Upper lobe of right lung (tissue), 1 donor: ENCODE results near the gene GCK. TPM values are rescaled to one million over a fixed set of nuclear protein-coding genes. Genes with fewer than 3 reads are reported as not detected.
"Not testable (repeated sequence)": the region's sequence is repeated elsewhere in the genome, so short reads cannot be mapped to it uniquely, and the experiment has no call there.

Source experiments
- ATAC-seq: fragments of 200-7000 bp; cut with Tn5 transposase; one replicate; pipeline ENCODE4 v1.9.1; 2020; ENCODE audit warnings: mild to moderate bottlenecking, moderate library complexity
- DNase-seq: peaks from one replicate; pipeline ENCODE4 v3.0.0-alpha.2; 2020
- H3K27ac ChIP-seq: fragments of 200-600 bp; one replicate; pipeline ENCODE4 v1.8.0; 2022
- H3K27me3 ChIP-seq: fragments of 200-600 bp; one replicate; pipeline ENCODE4 v1.8.0; 2022; ENCODE audit warnings: mild to moderate bottlenecking
- H3K36me3 ChIP-seq: fragments of 200-600 bp; one replicate; pipeline ENCODE4 v1.8.0; 2022
- H3K4me1 ChIP-seq: fragments of 200-600 bp; one replicate; pipeline ENCODE4 v1.8.0; 2022
- H3K4me3 ChIP-seq: fragments of 200-600 bp; one replicate; pipeline ENCODE4 v1.8.0; 2022; ENCODE audit warnings: mild to moderate bottlenecking
- H3K9me3 ChIP-seq: fragments of 200-600 bp; one replicate; pipeline ENCODE4 v1.8.0; 2022
- intact Hi-C: fragments of 100-400 bp; cut with DNase I; formaldehyde crosslinking; loops from one replicate; pipeline ENCODE4 v1.11.0; 2022
- total RNA-seq: library from RNA; stranded (reverse); fragmentation: NEBNext Ultra II Directional; extraction: Animal tissue kit (Norgen Biotek cat#: 25700); gene quantifications from one replicate; pipeline ENCODE4 v1.2.1, GENCODE V29; 2021
- TF ChIP-seq, protein P1 (sequence below): fragments of 200-600 bp; IDR thresholded peaks from one replicate; pipeline ENCODE4 v1.8.0; 2022; ENCODE audit warnings: antibody characterized with exemption
- donor health status: DM: no; HTN: yes; CAD: no; lungs with severe emphysema.

Gene GCK
- total RNA-seq, 1 donor from 2014 or later: 0.23 TPM

GRCh38 chr7:44128721-44129582, 60.3 kb downstream of the GCK start:
- Histone ChIP-seq H3K27me3 (no peaks in the 10 kb centered on the region), H3K4me3 (no peak overlapping the region), H3K4me1 (no peaks in the 10 kb centered on the region), H3K27ac (no peak overlapping the region), H3K36me3 (no peaks in the 10 kb centered on the region), H3K9me3 (no peaks in the 10 kb centered on the region)
- DNase-seq (no peak), ATAC-seq (peak; percentile 17)
- intact Hi-C loops: no loop called here
- TF ChIP-seq, protein P1, sequence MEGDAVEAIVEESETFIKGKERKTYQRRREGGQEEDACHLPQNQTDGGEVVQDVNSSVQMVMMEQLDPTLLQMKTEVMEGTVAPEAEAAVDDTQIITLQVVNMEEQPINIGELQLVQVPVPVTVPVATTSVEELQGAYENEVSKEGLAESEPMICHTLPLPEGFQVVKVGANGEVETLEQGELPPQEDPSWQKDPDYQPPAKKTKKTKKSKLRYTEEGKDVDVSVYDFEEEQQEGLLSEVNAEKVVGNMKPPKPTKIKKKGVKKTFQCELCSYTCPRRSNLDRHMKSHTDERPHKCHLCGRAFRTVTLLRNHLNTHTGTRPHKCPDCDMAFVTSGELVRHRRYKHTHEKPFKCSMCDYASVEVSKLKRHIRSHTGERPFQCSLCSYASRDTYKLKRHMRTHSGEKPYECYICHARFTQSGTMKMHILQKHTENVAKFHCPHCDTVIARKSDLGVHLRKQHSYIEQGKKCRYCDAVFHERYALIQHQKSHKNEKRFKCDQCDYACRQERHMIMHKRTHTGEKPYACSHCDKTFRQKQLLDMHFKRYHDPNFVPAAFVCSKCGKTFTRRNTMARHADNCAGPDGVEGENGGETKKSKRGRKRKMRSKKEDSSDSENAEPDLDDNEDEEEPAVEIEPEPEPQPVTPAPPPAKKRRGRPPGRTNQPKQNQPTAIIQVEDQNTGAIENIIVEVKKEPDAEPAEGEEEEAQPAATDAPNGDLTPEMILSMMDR: no peak

DNA sequence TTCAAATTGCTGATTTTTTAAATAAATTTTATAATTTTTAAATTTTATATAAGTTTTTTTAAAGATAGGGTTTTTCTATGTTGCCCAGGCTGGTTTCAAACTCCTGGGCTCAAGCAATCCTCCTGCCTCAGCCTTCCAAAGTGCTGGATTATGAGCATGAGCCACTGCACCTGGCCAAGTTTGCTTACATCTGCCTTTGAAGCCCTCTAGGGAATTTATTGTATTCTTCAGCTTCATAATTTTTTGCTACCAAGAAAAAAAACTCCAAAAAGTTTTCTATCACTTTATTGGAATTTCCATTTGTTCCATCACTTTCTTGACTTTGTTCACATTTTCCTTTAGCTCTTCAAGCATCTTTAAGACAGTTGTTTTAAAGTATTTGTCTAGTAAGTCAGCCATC, 62.1 kb downstream of the GCK start:
- Histone ChIP-seq H3K9me3 (no peaks in the 10 kb centered on the region), H3K4me1 (peaks cover 7% of the 10 kb centered on the region), H3K27me3 (no peaks in the 10 kb centered on the region), H3K4me3 (no peak overlapping the region), H3K36me3 (no peaks in the 10 kb centered on the region), H3K27ac (no peak overlapping the region)
- no peak for ATAC-seq
- no peak for DNase-seq
- intact Hi-C loops: no loop called here
- TF ChIP-seq, protein P1: no peak

DNA sequence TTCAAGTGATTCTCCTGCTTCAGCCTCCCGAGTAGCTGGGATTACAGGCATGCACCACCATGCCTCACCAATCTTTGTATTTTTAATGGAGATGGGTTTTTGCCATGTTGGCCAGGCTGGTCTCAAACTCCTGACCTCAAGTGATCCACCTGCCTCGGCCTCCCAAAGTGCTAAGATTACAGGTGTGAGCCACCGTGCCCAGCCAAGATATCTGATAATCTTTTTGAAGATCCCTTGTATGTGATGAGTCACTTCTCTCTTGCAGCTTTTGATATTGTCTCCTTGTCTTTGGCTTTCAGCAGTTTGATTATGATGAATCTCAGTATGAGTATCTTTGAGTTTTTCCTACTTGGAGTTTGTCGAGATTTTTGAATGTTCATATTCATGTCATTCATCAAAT, 62.7 kb downstream of the GCK start:
- H3K4me1 ChIP-seq, H3K4me3 ChIP-seq, H3K27ac ChIP-seq, ATAC-seq, H3K9me3 ChIP-seq, H3K27me3 ChIP-seq, intact Hi-C loops, H3K36me3 ChIP-seq, DNase-seq: not testable (repeated sequence)

- intact Hi-C loops: no loop called here
These were observed 64.4 kb downstream of the GCK start for GRCh38 chr7:44124822-44125202.

GRCh38 chr7:44123190-44124003, 65.8 kb downstream of the GCK start, which contains the start of gene POLD2:
POLD2 (minus strand) TSS chr7:44123548; CDS start chr7:44122053, 1,495 bp downstream.
- peak within 1 kb of the TSS; percentile 75 for H3K27ac ChIP-seq
- H3K36me3 ChIP-seq: peaks cover 6% of the 10 kb centered on the region
- H3K4me1 ChIP-seq: peaks cover 9% of the 10 kb centered on the region
- DNase-seq (peak; percentile 99), ATAC-seq (peak; percentile 99)
- peak within 1 kb of the TSS; percentile 70 for H3K4me3 ChIP-seq
- intact Hi-C loops: no loop called here
- H3K27me3 ChIP-seq: no peaks in the 10 kb centered on the region
- H3K9me3 ChIP-seq: no peaks in the 10 kb centered on the region
- TF ChIP-seq, protein P1: no peak

More at GRCh38 chr7:44124822-44125202, 64.4 kb downstream of the GCK start:
- peaks cover 6% of the 10 kb centered on the region for H3K36me3 ChIP-seq
- H3K4me3 ChIP-seq: no peak overlapping the region
- ATAC-seq (no peak), DNase-seq (no peak)
- H3K9me3 ChIP-seq: no peaks in the 10 kb centered on the region
- TF ChIP-seq, protein P1: no peak
- no peak overlapping the region for H3K27ac ChIP-seq
- H3K27me3 ChIP-seq: no peaks in the 10 kb centered on the region
- peaks cover 9% of the 10 kb centered on the region for H3K4me1 ChIP-seq

GRCh38 chr7:44122529-44122928, 66.7 kb downstream of the GCK start:
- intact Hi-C loops: no loop called here
- no peak for ATAC-seq
- Histone ChIP-seq H3K27ac (peak overlapping the region; percentile 66), H3K4me3 (peak overlapping the region; percentile 70), H3K4me1 (peaks cover 9% of the 10 kb centered on the region), H3K27me3 (no peaks in the 10 kb centered on the region), H3K36me3 (peaks cover 6% of the 10 kb centered on the region), H3K9me3 (no peaks in the 10 kb centered on the region)
- DNase-seq: no peak
- TF ChIP-seq, protein P1: no peak
